Vagina (tissue), 2 donors: ENCODE measurements around the gene GBP3. TPM values are rescaled to one million over a fixed set of nuclear protein-coding genes. Genes with fewer than 3 reads are reported as not detected.
"Not testable (repeated sequence)": the region's sequence is repeated elsewhere in the genome, so short reads cannot be mapped to it uniquely, and the experiment has no call there.

Source experiments
- DNase-seq, 2 donors: peaks; one replicate each; pipeline ENCODE4 v3.0.0-alpha.2; 2017; ENCODE audit errors: extremely low spot score in 2 of 2
- H3K27ac ChIP-seq: fragments of 200-600 bp; sonication (generic); one replicate; pipeline ENCODE4 v1.5.1; 2019
- H3K27me3 ChIP-seq: fragments of 200-600 bp; sonication (generic); one replicate; pipeline ENCODE4 v1.5.1; 2019
- H3K36me3 ChIP-seq, 2 donors: fragments of 200-600 bp; sonication (generic); one replicate each; pipeline ENCODE4 v1.5.1; 2017 to 2019
- H3K4me1 ChIP-seq: fragments of 200-600 bp; sonication (generic); one replicate; pipeline ENCODE4 v1.5.1; 2019
- H3K4me3 ChIP-seq, 2 donors: fragments of 200-600 bp; sonication (generic); 1 replicate in 1 of 2; 2 replicates in 1 of 2; pipeline ENCODE4 v1.5.1; 2016 to 2019
- H3K9me3 ChIP-seq: fragments of 200-600 bp; sonication (generic); one replicate; pipeline ENCODE4 v1.5.1; 2019
- CTCF ChIP-seq, 3 experiments: fragments of 450-650 bp in 2 of 3; fragments of 200-600 bp in 1 of 3; sonication (generic) in 1 of 3; IDR thresholded peaks; one replicate each; pipeline ENCODE4 v1.5.1; 2017 to 2019; ENCODE audit warnings: antibody characterized with exemption in 3 of 3, mild to moderate bottlenecking in 2 of 3, moderate library complexity in 2 of 3
- POLR2A ChIP-seq, 2 donors: fragments of 450-650 bp; IDR thresholded peaks; one replicate each; pipeline ENCODE4 v1.6.1; 2017; ENCODE audit warnings: antibody characterized with exemption in 2 of 2, mild to moderate bottlenecking in 2 of 2, moderate library complexity in 2 of 2
- POLR2AphosphoS5 ChIP-seq, 2 donors: sonication (generic); formaldehyde crosslinking; IDR thresholded peaks; one replicate each; pipeline ENCODE4 v1.9.0; 2017; ENCODE audit warnings: antibody characterized with exemption in 2 of 2, mild to moderate bottlenecking in 2 of 2, low read depth in 1 of 2; ENCODE audit not compliant: insufficient read depth in 1 of 2
- intact Hi-C: fragments of 100-400 bp; cut with DNase I; formaldehyde crosslinking; loops from one replicate; pipeline ENCODE4 v1.15.1; 2023
- total RNA-seq: library from RNA; depleted of rRNA; stranded (reverse); fragments of >200 nt; gene quantifications from one replicate; pipeline ENCODE4 v1.2.3, GENCODE V29; 2016

The GBP3 gene
- total RNA-seq, 1 donor from 2014 or later: 6.9 TPM

- intact Hi-C loops: no loop called here
- H3K4me1 ChIP-seq: peaks cover 36% of the 10 kb centered on the region
- no peaks in the 10 kb centered on the region for H3K27me3 ChIP-seq
- H3K9me3 ChIP-seq: no peaks in the 10 kb centered on the region
- peak overlapping the region; percentile 53 for H3K4me3 ChIP-seq
- TF ChIP-seq POLR2A (IDR thresholded peaks at IDR 0.05) (no peak), CTCF (IDR thresholded peaks at IDR 0.05) (no peak), POLR2AphosphoS5 (IDR thresholded peaks at IDR 0.05; ENCODE audit: insufficient read depth in 1 of 2, low read depth in 1 of 2) (no peak)
- peak overlapping the region; percentile 88 for H3K27ac ChIP-seq
- no peak for DNase-seq
- peaks cover 0 to 9% of the 10 kb centered on the region in 2 donors for H3K36me3 ChIP-seq
Observed at GRCh38 chr1:89023026-89023425, 360 bp upstream of the GBP3 start.

- TF ChIP-seq POLR2AphosphoS5 (IDR thresholded peaks at IDR 0.05; ENCODE audit: insufficient read depth in 1 of 2, low read depth in 1 of 2): peak in 1 of 2 donors; percentile 14
- H3K27ac ChIP-seq, H3K9me3 ChIP-seq, intact Hi-C loops, DNase-seq, H3K27me3 ChIP-seq, H3K4me3 ChIP-seq: not testable (repeated sequence)
- H3K36me3 ChIP-seq: peaks cover 0 to 30% of the 10 kb centered on the region in 2 donors
- H3K4me1 ChIP-seq: peaks cover 42% of the 10 kb centered on the region
Observed at GRCh38 chr1:89018318-89018717, 4.3 kb downstream of the GBP3 start.

GRCh38 chr1:89008511-89008910 lies 14.2 kb downstream of the GBP3 start:
- H3K4me3 ChIP-seq: no peak overlapping the region
- intact Hi-C loops: no loop called here
- no peaks in the 10 kb centered on the region for H3K9me3 ChIP-seq
- H3K27me3 ChIP-seq: no peaks in the 10 kb centered on the region
- DNase-seq: no peak
- no peaks in the 10 kb centered on the region for H3K4me1 ChIP-seq
- no peak overlapping the region for H3K27ac ChIP-seq
- peaks cover 0 to 75% of the 10 kb centered on the region in 2 donors for H3K36me3 ChIP-seq
- TF ChIP-seq POLR2A (IDR thresholded peaks at IDR 0.05): no peak
- TF ChIP-seq CTCF (IDR thresholded peaks at IDR 0.05): no peak
- no peak for TF ChIP-seq POLR2AphosphoS5 (IDR thresholded peaks at IDR 0.05; ENCODE audit: insufficient read depth in 1 of 2, low read depth in 1 of 2)

- Histone ChIP-seq H3K4me3 (no peak overlapping the region), H3K27me3 (no peaks in the 10 kb centered on the region), H3K4me1 (no peaks in the 10 kb centered on the region), H3K27ac (no peak overlapping the region), H3K36me3 (peaks cover 0 to 46% of the 10 kb centered on the region in 2 donors), H3K9me3 (no peaks in the 10 kb centered on the region)
- TF ChIP-seq POLR2AphosphoS5 (IDR thresholded peaks at IDR 0.05; ENCODE audit: insufficient read depth in 1 of 2, low read depth in 1 of 2): no peak
- TF ChIP-seq POLR2A (IDR thresholded peaks at IDR 0.05): no peak
- TF ChIP-seq CTCF (IDR thresholded peaks at IDR 0.05): no peak
- no peak for DNase-seq
- intact Hi-C loops: no loop called here
Observed at GRCh38 chr1:89005286-89006151, 17.1 kb downstream of the GBP3 start.

- H3K27me3 ChIP-seq, intact Hi-C loops, DNase-seq, H3K4me1 ChIP-seq, H3K27ac ChIP-seq, H3K9me3 ChIP-seq, H3K4me3 ChIP-seq: not testable (repeated sequence)
- H3K36me3 ChIP-seq: peaks cover 0 to 16% of the 10 kb centered on the region in 2 donors
Observed at GRCh38 chr1:89002176-89002575, 20.5 kb downstream of the GBP3 start.

- no peak overlapping the region for H3K27ac ChIP-seq
- intact Hi-C loops: no loop called here
Observed at GRCh38 chr1:89001510-89001909, 21.2 kb downstream of the GBP3 start.

More at GRCh38 chr1:89001510-89001909, 21.2 kb downstream of the GBP3 start:
- no peak for TF ChIP-seq POLR2AphosphoS5 (IDR thresholded peaks at IDR 0.05; ENCODE audit: insufficient read depth in 1 of 2, low read depth in 1 of 2)
- TF ChIP-seq POLR2A (IDR thresholded peaks at IDR 0.05): no peak
- no peak for TF ChIP-seq CTCF (IDR thresholded peaks at IDR 0.05)
- H3K9me3 ChIP-seq: no peaks in the 10 kb centered on the region
- H3K36me3 ChIP-seq: peaks cover 0 to 16% of the 10 kb centered on the region in 2 donors
- no peak overlapping the region for H3K4me3 ChIP-seq
- no peak for DNase-seq
- H3K4me1 ChIP-seq: no peaks in the 10 kb centered on the region
- no peaks in the 10 kb centered on the region for H3K27me3 ChIP-seq
